T-cell (primary cell): Measurements from ENCODE around the gene SLC23A3. TPM values are rescaled to one million over a fixed set of nuclear protein-coding genes. Genes with fewer than 3 reads are reported as not detected.

Experiments used
- ATAC-seq, 4 experiments: fragments of 200-7000 bp in 3 of 4; fragments of 150-1000 bp in 1 of 4; cut with Tn5 transposase; replicated peaks in 1 of 4; 1 replicate in 3 of 4; 2 replicates in 1 of 4; pipeline ENCODE4 v1.10.0; 2021; ENCODE audit warnings: moderate library complexity in 3 of 4, mild to moderate bottlenecking in 2 of 4, moderate number of reproducible peaks in 1 of 4
- CTCF ChIA-PET, 2 donors: fragments of 300-600 bp; sonication (Branson Sonifier 250); formaldehyde crosslinking; loops; one replicate each; lab custom pipeline; 2022; ENCODE audit warnings: antibody characterized with exemption in 2 of 2; lab: Charles Lee
- POLR2A ChIA-PET, 2 donors: fragments of 300-600 bp; sonication (Branson Sonifier 250); formaldehyde crosslinking; loops; one replicate each; lab custom pipeline; 2022; ENCODE audit warnings: antibody characterized with exemption in 2 of 2; lab: Charles Lee
- DNase-seq, 35 experiments: peaks; one replicate each; pipeline versions ENCODE4 v3.0.0 to v3.0.0-alpha.2; 2013 to 2023
- H3K27ac ChIP-seq: one replicate; pipeline ENCODE4 v1.5.1; 2013; ENCODE audit warnings: low read length
- H3K27me3 ChIP-seq, 2 experiments: replicated peaks in 1 of 2; 1 replicate in 1 of 2; 2 replicates in 1 of 2; pipeline versions ENCODE4 v1.6.1 to v1.7.0; 2013; ENCODE audit warnings: low read length in 1 of 2, mixed read lengths in 1 of 2; ENCODE audit not compliant: control insufficient read depth in 2 of 2, insufficient read depth in 2 of 2; ENCODE audit errors: extremely low read depth in 1 of 2
- H3K36me3 ChIP-seq, 2 donors: 1 replicate in 1 of 2; 2 replicates in 1 of 2; pipeline versions ENCODE4 v1.6.1 to v1.7.0; 2013; ENCODE audit warnings: low read length in 1 of 2; ENCODE audit not compliant: control insufficient read depth in 2 of 2, insufficient read depth in 1 of 2; ENCODE audit errors: extremely low read depth in 1 of 2
- H3K4me1 ChIP-seq, 2 experiments: 1 replicate in 1 of 2; 2 replicates in 1 of 2; pipeline versions ENCODE4 v1.6.1 to v1.7.0; 2013; ENCODE audit warnings: low read length in 2 of 2, mixed read lengths in 1 of 2; ENCODE audit not compliant: insufficient read depth in 2 of 2, control insufficient read depth in 1 of 2; ENCODE audit errors: extremely low read depth in 1 of 2
- H3K4me3 ChIP-seq, 2 donors: 1 replicate in 1 of 2; 2 replicates in 1 of 2; pipeline versions ENCODE4 v1.5.1 to v1.7.0; 2013; ENCODE audit warnings: mild to moderate bottlenecking in 2 of 2, low read length in 1 of 2, moderate library complexity in 1 of 2; ENCODE audit not compliant: control insufficient read depth in 1 of 2; ENCODE audit errors: extremely low read depth in 1 of 2
- H3K9me3 ChIP-seq: 2 replicates; pipeline ENCODE4 v1.7.0; 2013
- H3K27ac Mint-ChIP-seq, 2 donors: one replicate each; pipeline ENCODE4 v1.8.0; 2020 to 2021; ENCODE audit warnings: mild to moderate bottlenecking in 2 of 2, mixed read lengths in 2 of 2
- H3K27me3 Mint-ChIP-seq, 2 donors: one replicate each; pipeline ENCODE4 v1.8.0; 2021 to 2022; ENCODE audit warnings: mixed read lengths in 2 of 2
- H3K36me3 Mint-ChIP-seq: one replicate; pipeline ENCODE4 v1.8.0; 2021; ENCODE audit warnings: mixed read lengths
- H3K4me1 Mint-ChIP-seq, 3 donors: one replicate each; pipeline ENCODE4 v1.8.0; 2020 to 2022; ENCODE audit warnings: mixed read lengths in 3 of 3, mild to moderate bottlenecking in 1 of 3
- H3K4me3 Mint-ChIP-seq, 3 donors: one replicate each; pipeline ENCODE4 v1.8.0; 2020 to 2022; ENCODE audit warnings: mild to moderate bottlenecking in 3 of 3, mixed read lengths in 3 of 3, moderate library complexity in 3 of 3
- H3K9me3 Mint-ChIP-seq, 3 donors: one replicate each; pipeline ENCODE4 v1.8.0; 2020 to 2022; ENCODE audit warnings: mixed read lengths in 3 of 3
- WGBS: methylation state at CpG from one replicate; pipeline ENCODE4 v1.1.5; 2013; ENCODE audit warnings: missing lambda C conversion rate; ENCODE audit not compliant: insufficient coverage; 5-methylcytosine and 5-hydroxymethylcytosine counted together
- total RNA-seq, 35 experiments: library from RNA in 6 of 35; stranded (reverse) in 6 of 35; fragments of 120-200 nt in 1 of 35; gene quantifications; one replicate each; pipeline versions ENCODE4 v1.2.1 to v1.2.4 and lab custom pipeline; 2013 to 2026

Gene SLC23A3
- total RNA-seq, 5 donors from 2014 or later (not counting 1 experiment from before 2014, with no cell fraction given), result 0.54 to 8.7 (median 5.1) TPM

DNA sequence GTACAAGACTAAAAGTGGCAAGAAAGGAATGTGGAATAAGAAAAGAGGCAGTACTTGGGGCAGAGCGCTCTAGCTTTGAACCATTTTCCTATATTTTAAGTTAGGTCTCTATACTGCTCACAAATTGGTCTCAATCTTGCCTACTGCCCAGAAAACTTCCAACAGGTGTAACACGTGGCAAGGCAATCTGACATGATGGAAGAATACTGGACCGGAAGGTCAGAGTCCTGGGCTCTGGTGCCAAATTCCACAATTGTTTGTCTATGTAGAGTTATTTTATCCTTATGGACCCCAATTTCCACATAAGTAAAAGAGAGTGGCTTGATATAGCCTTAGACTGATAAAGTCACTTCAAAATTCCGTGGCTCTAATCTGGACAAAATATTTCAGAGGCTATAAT is 38.1 kb downstream of the SLC23A3 start:
- Histone ChIP-seq H3K36me3 (no peaks in the 10 kb centered on the region), H3K9me3 (no peaks in the 10 kb centered on the region), H3K27me3 (no peaks in the 10 kb centered on the region), H3K27ac (no peak overlapping the region), H3K4me1 (no peaks in the 10 kb centered on the region), H3K4me3 (no peak overlapping the region)
- ChIA-PET CTCF (interaction anchor here (0.5 to 1.0 kb wide), 3 partner anchors 12 to 104 kb away, joined by 3 to 4 read pairs (median 3); no protein-coding TSS in a partner anchor), POLR2A (no interaction called here)
- Mint-ChIP-seq H3K36me3 (peaks cover 26% of the 10 kb centered on the region), H3K4me3 (no peak overlapping the region), H3K27me3 (no peaks in the 10 kb centered on the region), H3K27ac (no peak overlapping the region), H3K9me3 (no peaks in the 10 kb centered on the region), H3K4me1 (peaks cover 3 to 6% (median 3%) of the 10 kb centered on the region in 3 donors)
- ATAC-seq, result no peak
- WGBS, result 100% methylated on average over 1 of the region's 4 CpGs
- DNase-seq, result no peak

DNA sequence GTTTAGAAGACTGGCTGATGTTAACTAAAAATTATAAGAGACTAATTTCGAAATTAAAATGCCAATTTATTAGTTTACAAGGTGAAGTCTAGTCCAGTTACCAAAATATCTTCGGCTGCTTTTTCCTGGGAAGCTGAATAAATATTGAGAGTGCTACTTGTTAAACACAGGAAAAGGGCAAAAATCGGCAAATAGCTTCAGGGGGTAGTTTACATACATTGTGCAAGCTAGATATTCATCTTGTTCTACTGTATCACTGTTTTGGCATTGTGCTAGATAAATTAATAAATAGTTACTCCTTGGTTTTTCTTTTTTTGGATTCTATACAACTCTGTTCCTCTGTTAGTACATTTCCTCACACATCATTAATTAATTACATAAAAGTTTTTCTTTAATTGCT is 38.5 kb downstream of the SLC23A3 start:
- H3K27ac ChIP-seq, result no peak overlapping the region
- H3K9me3 ChIP-seq, result no peaks in the 10 kb centered on the region
- DNase-seq (no peak), ATAC-seq (no peak)
- Mint-ChIP-seq H3K36me3 (peaks cover 31% of the 10 kb centered on the region), H3K4me1 (peaks cover 3 to 7% (median 6%) of the 10 kb centered on the region in 3 donors), H3K27ac (no peak overlapping the region), H3K9me3 (no peaks in the 10 kb centered on the region), H3K4me3 (no peak overlapping the region), H3K27me3 (no peaks in the 10 kb centered on the region)
- WGBS, result 100% methylated on average over 1 of the region's 3 CpGs
- no peak overlapping the region for H3K4me3 ChIP-seq
- CTCF ChIA-PET, result interaction anchor here (0.5 to 0.6 kb wide), 3 partner anchors 24 to 128 kb away, joined by 3 to 7 read pairs (median 4); no protein-coding TSS in a partner anchor
- H3K4me1 ChIP-seq, result no peaks in the 10 kb centered on the region
- H3K36me3 ChIP-seq, result no peaks in the 10 kb centered on the region
- no peaks in the 10 kb centered on the region for H3K27me3 ChIP-seq
- POLR2A ChIA-PET, result no interaction called here

DNA sequence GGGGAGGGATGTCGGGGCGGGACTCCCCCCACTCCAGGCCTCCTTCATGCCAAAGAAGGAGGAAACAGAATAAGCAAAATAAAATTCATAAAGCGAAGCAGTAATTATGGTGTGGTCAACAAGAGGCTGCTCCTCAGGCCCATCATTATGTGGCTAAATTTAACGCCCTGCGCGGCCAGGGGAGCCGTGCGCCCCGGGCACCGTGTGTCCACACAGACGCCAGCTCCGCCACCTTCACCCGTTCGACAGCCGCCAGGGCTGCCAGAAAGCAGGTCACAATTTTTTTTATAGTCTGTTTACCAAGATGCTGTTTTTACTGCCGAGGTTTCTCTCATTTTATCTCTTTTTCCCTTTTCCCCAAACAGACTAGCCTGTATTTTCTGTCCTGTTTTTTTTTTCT is 40.2 kb downstream of the SLC23A3 start:
- H3K4me1 ChIP-seq, result peaks cover 0 to 11% of the 10 kb centered on the region in 2 experiments
- ChIA-PET CTCF (interaction anchor here in 1 of 2 donors (0.5 to 1.0 kb wide), 4 partner anchors 9 to 1114 kb away, joined by 3 to 6 read pairs (median 4); no protein-coding TSS in a partner anchor), POLR2A (no interaction called here)
- WGBS, result 100% methylated on average over 10 of the region's 16 CpGs
- Mint-ChIP-seq H3K27ac (no peak overlapping the region), H3K36me3 (peaks cover 35% of the 10 kb centered on the region), H3K27me3 (no peaks in the 10 kb centered on the region), H3K9me3 (no peaks in the 10 kb centered on the region), H3K4me1 (peaks cover 16 to 22% (median 17%) of the 10 kb centered on the region in 3 donors), H3K4me3 (no peak overlapping the region)
- DNase-seq (no peak), ATAC-seq (no peak)
- H3K27ac ChIP-seq, result no peak overlapping the region
- H3K4me3 ChIP-seq, result no peak overlapping the region
- no peaks in the 10 kb centered on the region for H3K9me3 ChIP-seq
- no peaks in the 10 kb centered on the region for H3K27me3 ChIP-seq
- no peaks in the 10 kb centered on the region for H3K36me3 ChIP-seq

DNA sequence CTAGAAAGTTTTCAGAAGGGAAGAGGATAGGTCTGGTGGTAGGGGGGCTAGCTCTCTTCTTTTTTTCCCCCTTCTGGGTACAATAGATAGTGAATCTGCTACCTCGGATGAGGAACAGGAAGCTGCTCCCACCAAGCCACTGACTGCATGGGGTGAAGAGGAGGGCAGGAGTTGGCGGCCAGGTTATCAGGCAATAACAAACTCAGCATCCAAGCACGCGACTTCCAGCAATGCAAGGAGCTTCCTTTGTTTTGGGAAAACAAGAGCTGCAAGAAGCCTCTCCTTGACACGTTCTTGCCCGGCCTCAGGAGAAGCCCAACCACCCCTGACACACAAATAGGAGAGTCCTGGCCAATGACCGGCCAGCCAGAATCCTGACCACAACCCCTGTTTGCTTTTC is 41.4 kb downstream of the SLC23A3 start:
- H3K27me3 ChIP-seq, result no peaks in the 10 kb centered on the region
- peaks cover 26 to 29% (median 28%) of the 10 kb centered on the region in 3 donors for H3K4me1 Mint-ChIP-seq
- ChIA-PET POLR2A (no interaction called here), CTCF (interaction anchor here in 1 of 2 donors (0.6 to 1.2 kb wide), 2 partner anchors 24 to 99 kb away, joined by 3 to 5 read pairs; no protein-coding TSS in a partner anchor)
- no peak overlapping the region for H3K27ac Mint-ChIP-seq
- 88% methylated on average over 6 of the region's 7 CpGs for WGBS
- H3K27me3 Mint-ChIP-seq, result no peaks in the 10 kb centered on the region
- no peaks in the 10 kb centered on the region for H3K36me3 ChIP-seq
- ATAC-seq (no peak), DNase-seq (no peak)
- no peak overlapping the region for H3K27ac ChIP-seq
- peaks cover 26% of the 10 kb centered on the region for H3K36me3 Mint-ChIP-seq
- H3K9me3 Mint-ChIP-seq, result no peaks in the 10 kb centered on the region
- H3K4me3 Mint-ChIP-seq, result no peak overlapping the region
- no peak overlapping the region for H3K4me3 ChIP-seq
- peaks cover 0 to 22% of the 10 kb centered on the region in 2 experiments for H3K4me1 ChIP-seq
- no peaks in the 10 kb centered on the region for H3K9me3 ChIP-seq

DNA sequence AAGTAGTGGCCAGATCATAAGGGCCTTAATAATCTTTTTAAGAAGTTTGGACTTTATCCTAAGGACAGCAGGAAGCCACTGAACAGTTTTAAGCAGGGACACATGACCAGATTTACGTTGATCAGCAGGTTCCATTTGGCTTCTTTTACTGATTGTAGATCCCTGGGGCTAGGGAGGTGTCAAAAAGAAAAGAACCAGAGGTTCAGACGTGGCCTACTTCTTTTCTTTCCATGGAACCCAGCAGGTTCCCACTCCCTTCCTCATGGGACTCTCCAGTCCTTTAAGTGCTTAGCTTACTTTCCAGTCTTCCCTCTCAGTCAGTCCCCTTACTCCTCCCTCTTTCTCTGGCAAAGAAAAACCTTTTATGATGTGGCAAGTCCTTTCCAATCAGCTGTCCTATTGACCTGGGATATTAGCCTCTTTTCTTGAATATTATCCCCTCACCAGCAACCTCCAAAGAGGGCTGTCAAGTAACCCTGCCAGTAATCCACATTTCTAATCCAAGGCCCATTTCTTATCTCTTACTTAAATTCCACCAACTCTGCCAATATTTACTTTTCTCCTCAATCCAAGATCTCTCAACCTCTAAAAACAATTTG is 42.7 kb downstream of the SLC23A3 start:
- H3K9me3 ChIP-seq, result no peaks in the 10 kb centered on the region
- Mint-ChIP-seq H3K27me3 (no peaks in the 10 kb centered on the region), H3K36me3 (peaks cover 20% of the 10 kb centered on the region), H3K4me3 (no peak overlapping the region), H3K9me3 (no peaks in the 10 kb centered on the region), H3K4me1 (peaks cover 29 to 30% (median 29%) of the 10 kb centered on the region in 3 donors), H3K27ac (no peak overlapping the region)
- POLR2A ChIA-PET, result no interaction called here
- WGBS, result 76% methylated on average over 2 of the region's 2 CpGs
- H3K27ac ChIP-seq, result no peak overlapping the region
- H3K36me3 ChIP-seq, result no peaks in the 10 kb centered on the region
- DNase-seq, result no peak
- H3K4me3 ChIP-seq, result no peak overlapping the region
- H3K27me3 ChIP-seq, result no peaks in the 10 kb centered on the region
- ATAC-seq, result no peak
- CTCF ChIA-PET, result no interaction called here
- H3K4me1 ChIP-seq, result peaks cover 0 to 22% of the 10 kb centered on the region in 2 experiments

DNA sequence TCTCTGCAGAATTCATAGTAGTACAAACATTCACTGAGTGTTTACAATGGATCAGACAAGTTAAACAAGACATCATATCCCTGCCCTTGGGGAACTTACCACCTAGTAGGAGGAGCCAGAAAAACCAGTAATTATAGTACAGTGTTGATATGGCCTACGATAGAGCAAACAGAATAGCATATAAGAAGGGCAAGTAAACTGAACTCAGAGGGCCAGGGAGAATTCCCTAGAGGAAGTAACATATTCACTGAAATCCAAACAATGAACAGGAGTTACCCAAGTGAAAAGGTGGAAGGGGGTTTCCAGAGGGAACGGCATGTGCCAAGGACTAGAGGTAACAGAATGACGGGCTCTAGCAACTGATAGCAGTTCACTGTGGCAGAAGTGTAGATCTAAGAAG is 43.3 kb downstream of the SLC23A3 start:
- ChIA-PET CTCF (no interaction called here), POLR2A (no interaction called here)
- Histone ChIP-seq H3K4me1 (peaks cover 0 to 22% of the 10 kb centered on the region in 2 experiments), H3K36me3 (no peaks in the 10 kb centered on the region), H3K4me3 (no peak overlapping the region), H3K27ac (no peak overlapping the region), H3K27me3 (no peaks in the 10 kb centered on the region), H3K9me3 (no peaks in the 10 kb centered on the region)
- no peaks in the 10 kb centered on the region for H3K27me3 Mint-ChIP-seq
- 90% methylated on average over 2 of the region's 3 CpGs for WGBS
- no peaks in the 10 kb centered on the region for H3K9me3 Mint-ChIP-seq
- H3K4me3 Mint-ChIP-seq, result no peak overlapping the region
- DNase-seq, result no peak
- peaks cover 20% of the 10 kb centered on the region for H3K36me3 Mint-ChIP-seq
- H3K27ac Mint-ChIP-seq, result no peak overlapping the region
- no peak for ATAC-seq
- peaks cover 29 to 30% (median 29%) of the 10 kb centered on the region in 3 donors for H3K4me1 Mint-ChIP-seq
